ENCODE measurements around the gene NTN3.

NTN3 gene

GRCh38 chr16:2425825-2426430, 45.2 kb upstream of the NTN3 start:
- no peak for ATAC-seq (ENCODE audit: low read depth)
- H3K4me3 ChIP-seq (ENCODE audit: severe bottlenecking), result no peak overlapping the region
- peaks cover 5% of the 10 kb centered on the region for H3K4me1 ChIP-seq (ENCODE audit: insufficient read depth, poor library complexity, severe bottlenecking)
- H3K27ac ChIP-seq (ENCODE audit: poor library complexity, severe bottlenecking), result no peak overlapping the region
- no peak for TF ChIP-seq CTCF (IDR thresholded peaks at IDR 0.05; ENCODE audit: poor library complexity, severe bottlenecking)
- no peak for DNase-seq (ENCODE audit: low spot score)
- peaks cover 6% of the 10 kb centered on the region for H3K36me3 ChIP-seq (ENCODE audit: low read depth)
- no peaks in the 10 kb centered on the region for H3K9me3 ChIP-seq (ENCODE audit: severe bottlenecking)
- no peaks in the 10 kb centered on the region for H3K27me3 ChIP-seq (ENCODE audit: insufficient read depth, poor library complexity, severe bottlenecking)

GRCh38 chr16:2426941-2427361, 44.1 kb upstream of the NTN3 start:
- Histone ChIP-seq H3K36me3 (ENCODE audit: low read depth) (peaks cover 17% of the 10 kb centered on the region), H3K4me3 (ENCODE audit: severe bottlenecking) (no peak overlapping the region), H3K9me3 (ENCODE audit: severe bottlenecking) (no peaks in the 10 kb centered on the region), H3K27ac (ENCODE audit: poor library complexity, severe bottlenecking) (no peak overlapping the region), H3K4me1 (ENCODE audit: insufficient read depth, poor library complexity, severe bottlenecking) (peaks cover 7% of the 10 kb centered on the region), H3K27me3 (ENCODE audit: insufficient read depth, poor library complexity, severe bottlenecking) (no peaks in the 10 kb centered on the region)
- no peak for TF ChIP-seq CTCF (IDR thresholded peaks at IDR 0.05; ENCODE audit: poor library complexity, severe bottlenecking)
- ATAC-seq (ENCODE audit: low read depth), result no peak
- no peak for DNase-seq (ENCODE audit: low spot score)

- H3K27me3 ChIP-seq (ENCODE audit: insufficient read depth, poor library complexity, severe bottlenecking), result no peaks in the 10 kb centered on the region
- no peak for TF ChIP-seq CTCF (IDR thresholded peaks at IDR 0.05; ENCODE audit: poor library complexity, severe bottlenecking)
- no peak overlapping the region for H3K4me3 ChIP-seq (ENCODE audit: severe bottlenecking)
- H3K4me1 ChIP-seq (ENCODE audit: insufficient read depth, poor library complexity, severe bottlenecking), result peaks cover 7% of the 10 kb centered on the region
- H3K9me3 ChIP-seq (ENCODE audit: severe bottlenecking), result no peaks in the 10 kb centered on the region
- no peak overlapping the region for H3K27ac ChIP-seq (ENCODE audit: poor library complexity, severe bottlenecking)
- ATAC-seq (ENCODE audit: low read depth) (no peak), DNase-seq (ENCODE audit: low spot score) (no peak)
- peaks cover 22% of the 10 kb centered on the region for H3K36me3 ChIP-seq (ENCODE audit: low read depth)
Observed at GRCh38 chr16:2427526-2427925, 43.6 kb upstream of the NTN3 start.

- Histone ChIP-seq H3K9me3 (ENCODE audit: severe bottlenecking) (no peaks in the 10 kb centered on the region), H3K4me3 (ENCODE audit: severe bottlenecking) (peak overlapping the region; percentile 97), H3K36me3 (ENCODE audit: low read depth) (peaks cover 29% of the 10 kb centered on the region), H3K27me3 (ENCODE audit: insufficient read depth, poor library complexity, severe bottlenecking) (no peaks in the 10 kb centered on the region), H3K27ac (ENCODE audit: poor library complexity, severe bottlenecking) (peak overlapping the region; percentile 68), H3K4me1 (ENCODE audit: insufficient read depth, poor library complexity, severe bottlenecking) (peaks cover 7% of the 10 kb centered on the region)
- peak; percentile 28 for ATAC-seq (ENCODE audit: low read depth)
- TF ChIP-seq CTCF (IDR thresholded peaks at IDR 0.05; ENCODE audit: poor library complexity, severe bottlenecking), result peak; percentile 23
- no peak for DNase-seq (ENCODE audit: low spot score)
Observed at GRCh38 chr16:2428051-2428783, 42.9 kb upstream of the NTN3 start.

GRCh38 chr16:2428784-2429033, 42.4 kb upstream of the NTN3 start:
- peaks cover 7% of the 10 kb centered on the region for H3K4me1 ChIP-seq (ENCODE audit: insufficient read depth, poor library complexity, severe bottlenecking)
- peak; percentile 4 for TF ChIP-seq CTCF (IDR thresholded peaks at IDR 0.05; ENCODE audit: poor library complexity, severe bottlenecking)
- H3K9me3 ChIP-seq (ENCODE audit: severe bottlenecking), result no peaks in the 10 kb centered on the region
- H3K4me3 ChIP-seq (ENCODE audit: severe bottlenecking), result peak overlapping the region; percentile 97
- peak overlapping the region; percentile 68 for H3K27ac ChIP-seq (ENCODE audit: poor library complexity, severe bottlenecking)
- DNase-seq (ENCODE audit: low spot score) (no peak), ATAC-seq (ENCODE audit: low read depth) (peak; percentile 50; the same call in 2 of the 3 replicates)
- peaks cover 34% of the 10 kb centered on the region for H3K36me3 ChIP-seq (ENCODE audit: low read depth)
- no peaks in the 10 kb centered on the region for H3K27me3 ChIP-seq (ENCODE audit: insufficient read depth, poor library complexity, severe bottlenecking)

All from RWPE2 (cell line).